ENCODE measurements around the gene FAF2.
A peak's percentile ranks its signal among the peaks of the same experiment; 100 is the strongest.

FAF2 gene

GRCh38 chr5:176529116-176529740, 81.0 kb downstream of the FAF2 start:
- H3K36me3 Mint-ChIP-seq (ENCODE audit: low read depth) = peaks cover 28% of the 10 kb centered on the region
- H3K4me3 Mint-ChIP-seq = no peak overlapping the region
- H3K27ac Mint-ChIP-seq = no peak overlapping the region
- no peaks in the 10 kb centered on the region for H3K27me3 Mint-ChIP-seq (ENCODE audit: low read depth)
- no peak for TF ChIP-seq CTCF (IDR thresholded peaks at IDR 0.05; ENCODE audit: unreplicated experiment in 3 of 3)
- H3K9me3 Mint-ChIP-seq = no peaks in the 10 kb centered on the region
- peaks cover 19% of the 10 kb centered on the region for H3K4me1 Mint-ChIP-seq

- no peak for TF ChIP-seq CTCF (IDR thresholded peaks at IDR 0.05; ENCODE audit: unreplicated experiment in 3 of 3)
- H3K36me3 Mint-ChIP-seq (ENCODE audit: low read depth) = peaks cover 28% of the 10 kb centered on the region
- H3K4me3 Mint-ChIP-seq = no peak overlapping the region
- H3K27me3 Mint-ChIP-seq (ENCODE audit: low read depth) = no peaks in the 10 kb centered on the region
- no peaks in the 10 kb centered on the region for H3K9me3 Mint-ChIP-seq
- peaks cover 25% of the 10 kb centered on the region for H3K4me1 Mint-ChIP-seq
- H3K27ac Mint-ChIP-seq = no peak overlapping the region
Observed at GRCh38 chr5:176529741-176530141, 81.6 kb downstream of the FAF2 start.

GRCh38 chr5:176530393-176530982, 82.3 kb downstream of the FAF2 start:
- Mint-ChIP-seq H3K27me3 (ENCODE audit: low read depth) (no peaks in the 10 kb centered on the region), H3K4me1 (peaks cover 32% of the 10 kb centered on the region), H3K36me3 (ENCODE audit: low read depth) (peaks cover 25% of the 10 kb centered on the region), H3K27ac (no peak overlapping the region), H3K4me3 (no peak overlapping the region), H3K9me3 (no peaks in the 10 kb centered on the region)
- no peak for TF ChIP-seq CTCF (IDR thresholded peaks at IDR 0.05; ENCODE audit: unreplicated experiment in 3 of 3)

GRCh38 chr5:176530983-176531901, 83.1 kb downstream of the FAF2 start:
- H3K27me3 Mint-ChIP-seq (ENCODE audit: low read depth) = no peaks in the 10 kb centered on the region
- H3K4me3 Mint-ChIP-seq = peak overlapping the region in 2 of 3 experiments; percentile 15 to 66
- H3K9me3 Mint-ChIP-seq = no peaks in the 10 kb centered on the region
- H3K27ac Mint-ChIP-seq = peak overlapping the region in 2 of 3 experiments; percentile 64 to 73
- TF ChIP-seq CTCF (IDR thresholded peaks at IDR 0.05; ENCODE audit: unreplicated experiment in 3 of 3) = no peak
- peaks cover 22% of the 10 kb centered on the region for H3K36me3 Mint-ChIP-seq (ENCODE audit: low read depth)
- peaks cover 37% of the 10 kb centered on the region for H3K4me1 Mint-ChIP-seq

GRCh38 chr5:176531902-176532493, 83.8 kb downstream of the FAF2 start:
- H3K36me3 Mint-ChIP-seq (ENCODE audit: low read depth) = peaks cover 19% of the 10 kb centered on the region
- no peaks in the 10 kb centered on the region for H3K27me3 Mint-ChIP-seq (ENCODE audit: low read depth)
- H3K4me1 Mint-ChIP-seq = peaks cover 37% of the 10 kb centered on the region
- H3K27ac Mint-ChIP-seq = no peak overlapping the region
- H3K4me3 Mint-ChIP-seq = no peak overlapping the region
- TF ChIP-seq CTCF (IDR thresholded peaks at IDR 0.05; ENCODE audit: unreplicated experiment in 3 of 3) = no peak
- no peaks in the 10 kb centered on the region for H3K9me3 Mint-ChIP-seq
